Stimulated activated naive CD4-positive, alpha-beta T cell treated with Interleukin-2 at 50 U/mL for 16 hours (primary cell): ENCODE data around the gene MEI1.

ENCODE experiments used
- DNase-seq: peaks from one replicate; lab custom pipeline; 2025; lab: John Stamatoyannopoulos, UW

The MEI1 gene

DNA sequence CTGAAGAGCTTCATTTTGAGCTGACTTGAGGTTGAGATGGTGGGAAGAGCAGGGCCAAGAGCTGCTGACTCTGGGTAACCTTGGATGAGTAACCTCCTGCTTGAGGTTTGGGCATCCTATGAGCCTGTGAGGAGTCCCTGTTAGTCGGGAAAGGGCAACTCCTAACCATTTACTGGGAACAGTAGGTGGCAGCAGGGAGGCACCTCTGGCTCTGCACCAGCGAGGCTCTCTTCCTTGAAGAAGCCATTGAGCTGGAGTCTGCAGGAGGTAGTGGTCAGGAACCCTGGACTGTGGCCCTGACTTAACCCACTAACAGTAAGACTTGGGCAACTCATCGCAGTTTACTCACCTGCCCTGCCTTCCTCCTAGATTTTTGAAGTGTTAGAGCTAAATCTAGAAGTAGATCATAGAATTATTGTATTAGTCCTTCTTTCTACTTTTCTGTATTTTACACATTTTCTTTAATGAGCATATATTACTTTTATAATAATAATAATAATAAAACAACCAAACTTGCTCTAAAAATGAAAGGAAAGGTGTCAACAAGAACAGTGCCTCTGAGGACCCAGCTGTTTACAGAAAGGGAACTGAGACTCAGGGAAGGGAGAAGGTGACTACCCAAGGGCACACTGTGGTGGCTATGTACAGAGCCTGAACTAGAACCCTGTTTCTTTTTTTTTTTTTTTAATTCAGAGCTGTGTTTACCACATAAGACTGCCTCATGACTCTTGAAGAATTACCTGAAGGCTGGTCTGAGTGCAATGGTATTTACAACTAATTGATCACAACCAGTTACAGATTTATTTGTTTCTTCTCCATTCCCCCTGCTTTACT, 47.5 kb downstream of the MEI1 start:
- peak; percentile 28 for DNase-seq

DNA sequence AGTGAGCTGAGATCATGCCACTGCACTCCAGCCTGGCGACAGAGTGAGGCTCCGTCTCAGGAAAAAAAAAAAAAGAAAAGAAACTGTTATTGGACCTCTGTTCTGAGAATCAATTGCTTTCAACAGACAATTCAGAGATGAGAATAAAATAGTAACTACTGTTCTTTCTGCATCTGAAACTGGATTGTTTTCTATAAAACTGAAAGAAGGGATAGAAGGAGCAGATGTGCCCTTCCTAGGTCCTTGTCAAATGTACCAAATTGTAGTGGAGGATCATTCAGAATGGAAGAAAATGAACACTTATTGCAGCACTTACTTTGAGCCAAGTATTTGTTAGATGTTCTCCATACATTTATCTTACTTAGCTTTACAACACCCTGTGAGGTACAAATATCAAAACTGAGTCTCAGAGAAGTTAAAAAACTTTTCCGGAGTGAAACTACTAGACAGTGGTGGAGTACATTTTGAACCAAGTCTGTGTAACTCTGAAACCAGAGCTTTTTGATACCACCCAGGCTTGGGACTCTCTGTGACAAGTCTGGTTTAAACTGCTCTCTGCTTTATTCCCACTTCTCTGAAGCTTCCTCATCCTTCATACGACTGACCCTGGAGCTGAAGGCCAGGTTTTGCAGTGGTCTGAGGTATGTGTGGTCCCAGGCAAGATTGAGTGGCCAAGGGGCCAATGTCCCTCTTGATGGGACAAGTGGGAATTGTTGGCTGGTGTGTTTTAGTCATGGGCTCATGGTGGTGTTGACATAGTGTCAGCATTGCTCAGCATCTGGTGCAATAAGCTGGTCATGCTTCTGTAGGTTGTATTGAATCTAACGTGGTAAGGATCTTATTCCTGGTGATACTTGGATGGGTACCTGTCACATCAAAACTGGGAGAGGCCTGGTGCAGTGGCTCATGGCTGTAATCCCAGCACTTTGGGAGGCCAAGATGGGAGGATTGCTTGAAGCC, 53.0 kb downstream of the MEI1 start:
- no peak for DNase-seq

DNA sequence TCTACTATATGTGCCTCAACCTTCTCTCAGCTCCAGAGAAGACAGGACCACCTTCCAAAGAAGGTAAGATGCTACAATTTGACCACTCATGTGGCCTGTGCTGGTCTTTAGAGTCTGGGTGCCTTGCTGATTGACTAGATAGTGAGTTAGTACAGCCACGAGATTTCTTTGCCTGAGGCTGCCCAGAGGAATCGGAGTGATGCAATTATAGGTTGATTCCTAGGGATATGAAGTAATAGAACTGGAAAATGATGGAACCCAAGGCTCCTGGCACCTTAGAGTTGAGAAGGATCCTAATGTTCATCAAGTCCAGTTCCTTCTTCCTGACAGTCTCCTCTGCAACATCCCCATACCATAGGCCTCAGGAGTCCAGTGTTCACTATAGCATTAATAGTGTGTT, 54.7 kb downstream of the MEI1 start:
- no peak for DNase-seq

DNA sequence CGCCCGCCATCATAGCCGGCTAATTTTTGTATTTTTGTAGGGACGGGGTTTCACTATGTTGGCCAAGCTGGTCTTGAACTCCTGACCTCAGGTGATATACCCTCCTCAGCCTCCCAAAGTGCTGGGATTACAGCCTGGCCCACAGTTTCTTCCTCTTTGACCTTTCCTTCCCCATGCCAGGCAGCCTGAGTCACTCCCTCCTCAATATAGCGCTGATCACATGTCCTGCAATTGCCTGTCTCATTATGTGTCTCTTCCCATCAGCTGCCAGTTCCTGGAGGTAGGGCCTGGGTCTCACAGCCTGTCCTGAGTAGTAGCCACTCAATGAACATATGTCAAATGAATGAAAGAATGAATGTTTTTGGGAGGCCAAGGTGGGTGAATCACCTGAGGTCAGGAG, 58.2 kb downstream of the MEI1 start:
- no peak for DNase-seq

DNA sequence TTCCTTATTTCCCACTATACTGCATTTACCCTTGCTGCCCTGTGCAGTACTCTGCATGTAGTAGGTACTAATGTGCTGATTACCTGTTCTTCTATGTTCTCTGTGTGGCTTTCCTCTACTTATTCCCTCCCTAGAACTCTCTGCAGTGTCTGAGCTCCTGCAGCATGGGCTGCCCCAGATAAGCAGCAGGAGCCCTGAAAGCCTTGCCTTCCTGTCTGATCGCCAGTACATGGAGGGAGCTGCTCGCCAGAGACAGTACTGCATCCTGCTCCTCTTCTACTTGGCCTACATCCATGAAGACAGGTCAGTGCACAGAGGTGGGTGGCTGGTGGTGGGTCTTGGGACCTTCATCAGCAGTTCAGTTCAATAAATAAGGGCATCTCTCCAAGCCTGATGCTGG, 58.9 kb downstream of the MEI1 start:
- no peak for DNase-seq

DNA sequence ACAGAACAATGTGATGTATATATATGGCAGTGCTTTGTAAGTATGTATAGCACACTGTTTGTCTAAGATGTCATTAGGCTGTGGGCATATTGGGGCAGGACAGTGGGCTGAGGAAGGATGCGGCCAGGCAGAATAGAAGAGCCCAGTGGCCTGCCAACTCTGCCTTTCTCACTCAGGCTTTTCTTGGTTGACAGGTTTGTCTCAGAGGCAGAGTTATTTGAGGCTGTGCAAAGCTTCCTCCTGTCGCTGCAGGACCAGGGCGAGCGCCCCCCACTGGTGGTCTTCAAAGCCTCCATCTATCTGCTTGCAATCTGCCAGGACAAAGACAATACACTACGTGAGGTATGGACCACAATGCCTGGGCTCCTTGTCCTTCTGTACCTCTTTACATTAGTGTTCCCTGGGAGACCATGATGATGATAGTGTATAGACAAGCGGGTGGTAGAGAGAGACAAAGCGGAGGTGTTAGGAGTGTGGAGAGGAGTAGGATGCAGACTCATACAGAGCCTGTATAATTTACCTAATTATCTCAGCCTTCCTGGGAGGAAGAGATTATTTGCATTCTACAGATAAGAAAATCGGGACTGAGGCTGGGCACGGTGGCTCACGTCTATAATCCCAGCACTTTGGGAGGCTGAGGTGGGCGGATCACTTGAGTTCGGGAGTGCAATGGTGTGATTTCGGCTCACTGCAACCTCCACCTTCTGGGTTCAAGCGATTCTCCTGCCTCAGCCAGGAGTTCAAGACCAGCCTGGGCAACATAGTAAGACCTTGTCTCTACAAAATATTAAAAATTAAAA, 63.9 kb downstream of the MEI1 start:
- DNase-seq, result peak; percentile 11

DNA sequence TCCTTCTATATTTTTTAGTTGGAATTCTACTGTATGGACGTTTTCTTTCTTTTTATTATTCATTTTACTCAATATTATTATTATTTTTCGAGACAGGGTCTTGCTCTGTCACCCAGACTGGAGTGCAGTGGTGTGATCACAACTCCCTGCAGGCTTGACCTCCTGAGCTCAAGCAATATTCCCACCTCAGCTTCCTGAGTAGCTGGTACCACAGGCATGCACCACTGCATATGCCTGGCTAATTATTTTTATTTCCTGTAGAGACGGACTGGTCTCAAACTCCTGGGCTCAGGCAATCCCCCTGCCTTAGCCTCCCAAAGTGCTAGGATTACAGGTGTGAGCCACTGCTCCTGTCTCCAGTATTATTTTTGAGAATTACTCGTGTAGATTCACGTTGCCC, 67.2 kb downstream of the MEI1 start:
- no peak for DNase-seq

DNA sequence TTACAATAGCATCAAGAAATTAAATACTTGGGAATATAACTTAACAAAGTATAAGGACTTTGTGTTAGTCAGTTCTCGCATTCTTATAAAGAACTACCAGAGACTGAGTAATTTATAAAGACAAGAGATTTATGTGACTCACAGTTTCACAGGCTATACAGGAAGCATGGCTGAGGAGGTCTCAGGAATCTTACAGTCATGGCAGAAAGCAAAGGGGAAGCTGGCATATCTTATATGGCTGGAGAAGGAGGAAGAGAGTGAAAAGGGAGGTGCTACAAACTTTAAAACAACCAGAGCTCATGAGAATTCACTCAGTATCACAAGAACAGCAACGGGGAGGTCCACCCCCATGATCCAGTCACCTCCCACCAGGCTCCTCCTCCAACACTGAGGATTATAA, 69.1 kb downstream of the MEI1 start:
- no peak for DNase-seq

DNA sequence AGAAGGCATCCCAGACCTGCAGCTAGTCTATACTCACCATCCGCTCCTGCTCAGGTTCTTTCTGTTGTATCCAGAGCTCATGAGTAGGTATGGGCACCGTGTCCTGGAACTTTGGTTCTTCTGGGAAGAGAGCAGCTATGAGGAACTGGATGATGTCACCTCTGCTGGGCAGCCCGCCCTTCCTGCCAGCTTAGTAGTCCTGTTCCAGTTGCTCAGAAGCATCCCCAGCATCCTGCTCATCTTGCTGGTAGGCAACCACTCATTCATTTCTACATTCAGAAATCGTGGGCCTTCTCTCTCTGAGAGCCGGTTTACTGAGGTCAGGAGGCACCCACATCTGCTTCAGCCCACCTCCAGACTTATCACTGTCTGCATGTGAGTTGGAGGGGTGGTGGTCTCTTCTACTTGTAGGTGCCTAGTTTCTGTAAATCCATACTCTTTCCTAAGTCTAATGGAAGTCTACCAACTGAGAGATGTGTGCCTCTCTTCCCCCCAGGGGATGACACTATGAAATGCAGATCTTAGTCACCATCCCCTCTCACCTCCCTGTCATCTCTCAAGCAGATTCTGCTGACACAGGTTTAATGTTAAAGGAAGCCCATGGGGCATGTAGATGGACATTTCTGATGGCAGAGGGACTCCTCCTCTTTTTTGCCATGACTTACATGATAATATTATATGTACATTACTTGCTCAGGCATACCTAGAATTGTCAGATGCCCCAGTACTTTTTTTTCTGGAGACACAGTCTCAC, 71.6 kb downstream of the MEI1 start:
- no peak for DNase-seq

DNA sequence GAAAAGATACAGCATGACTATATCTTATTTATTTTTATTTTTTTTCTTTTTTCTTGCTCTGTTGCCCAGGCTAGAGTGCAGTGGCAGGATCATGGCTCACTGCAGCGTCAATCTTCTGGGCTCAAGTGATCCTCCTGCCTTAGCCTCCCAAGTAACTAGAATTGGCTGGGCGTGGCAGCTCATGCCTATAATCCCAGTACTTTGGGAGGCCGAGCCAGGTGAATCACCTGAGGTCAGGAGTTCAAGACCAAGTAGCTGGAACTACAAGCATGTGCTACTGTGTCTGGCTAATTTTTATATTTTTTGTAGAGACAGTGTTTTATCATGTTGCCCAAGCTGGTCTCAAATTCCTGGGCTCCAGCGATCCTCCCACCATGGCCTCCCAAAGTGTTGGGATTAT, 72.9 kb downstream of the MEI1 start:
- no peak for DNase-seq

DNA sequence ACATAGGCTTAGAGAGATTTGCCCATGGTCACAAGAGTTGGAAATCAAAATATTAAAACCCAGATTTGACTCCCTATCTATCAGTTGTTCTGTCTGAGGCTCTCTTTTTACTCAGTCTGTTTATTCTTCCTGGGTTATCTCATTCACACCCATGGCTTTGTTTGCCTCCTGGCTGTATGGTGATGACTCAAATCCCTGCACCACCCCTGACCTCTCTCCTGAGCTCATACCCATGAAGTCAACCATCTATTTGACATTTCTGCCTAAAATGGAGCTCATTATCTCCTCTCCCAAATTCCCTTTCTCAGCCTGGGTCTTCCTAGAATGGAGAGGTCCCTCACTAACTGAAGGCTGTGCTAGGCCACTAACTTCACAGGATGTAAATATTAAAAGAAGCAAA, 73.3 kb downstream of the MEI1 start:
- no peak for DNase-seq

DNA sequence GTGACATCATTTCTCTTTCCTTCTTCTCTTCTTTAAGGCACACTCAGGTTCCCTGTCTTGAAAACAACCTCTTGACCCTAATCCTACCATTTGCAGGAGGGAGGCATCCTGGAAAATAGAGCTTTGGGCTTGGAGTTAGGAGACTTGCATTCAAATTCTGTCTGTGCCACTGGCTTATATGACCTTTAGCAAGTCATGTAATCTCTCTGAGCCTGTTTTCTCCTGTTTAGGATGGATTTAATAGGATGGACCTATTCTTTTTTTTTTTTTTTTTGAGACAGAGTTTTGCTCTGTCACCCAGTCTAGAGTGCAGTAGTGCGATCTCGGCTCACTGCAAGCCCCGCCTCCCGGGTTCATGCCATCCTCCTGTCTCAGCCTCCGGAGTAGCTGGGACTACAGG, 76.0 kb downstream of the MEI1 start:
- DNase-seq, result no peak

DNA sequence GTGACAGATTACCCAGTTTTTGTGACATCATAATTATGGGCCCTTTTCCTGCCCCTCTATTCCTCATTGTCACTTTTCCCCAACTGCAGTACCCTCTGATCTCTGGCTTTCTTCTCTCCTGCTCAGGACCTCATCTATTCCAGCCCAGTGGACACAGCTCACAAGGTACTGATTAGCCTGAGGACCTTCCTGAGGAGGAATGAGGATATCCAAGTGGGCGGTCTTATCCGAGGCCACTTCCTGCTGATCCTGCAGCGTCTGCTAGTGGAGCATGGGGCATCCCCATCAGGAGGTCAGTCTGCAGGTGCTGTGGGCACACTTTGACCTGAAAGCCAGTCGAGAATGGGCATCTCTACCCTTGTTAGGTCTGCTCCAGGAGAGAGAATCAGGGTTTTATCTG, 76.7 kb downstream of the MEI1 start:
- no peak for DNase-seq

DNA sequence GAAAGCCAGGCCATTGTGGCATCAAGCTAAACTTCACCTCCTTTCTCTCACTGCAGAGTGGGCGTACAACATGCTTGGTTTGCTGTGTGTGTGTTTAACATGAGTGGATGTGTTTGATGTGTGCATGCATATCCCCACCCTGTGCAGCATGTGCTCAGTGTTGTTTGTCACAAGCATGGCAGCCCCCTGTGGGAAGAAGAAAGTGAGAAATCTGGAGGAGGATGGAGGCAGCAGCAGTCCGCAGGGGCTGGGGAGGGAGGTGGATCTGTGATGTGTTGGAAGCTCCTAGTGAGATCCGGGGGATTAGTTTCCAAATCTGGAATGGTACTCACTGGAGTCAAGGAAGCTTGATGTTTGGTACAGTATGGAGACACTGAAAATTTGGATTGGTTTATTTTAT, 77.1 kb downstream of the MEI1 start:
- no peak for DNase-seq

DNA sequence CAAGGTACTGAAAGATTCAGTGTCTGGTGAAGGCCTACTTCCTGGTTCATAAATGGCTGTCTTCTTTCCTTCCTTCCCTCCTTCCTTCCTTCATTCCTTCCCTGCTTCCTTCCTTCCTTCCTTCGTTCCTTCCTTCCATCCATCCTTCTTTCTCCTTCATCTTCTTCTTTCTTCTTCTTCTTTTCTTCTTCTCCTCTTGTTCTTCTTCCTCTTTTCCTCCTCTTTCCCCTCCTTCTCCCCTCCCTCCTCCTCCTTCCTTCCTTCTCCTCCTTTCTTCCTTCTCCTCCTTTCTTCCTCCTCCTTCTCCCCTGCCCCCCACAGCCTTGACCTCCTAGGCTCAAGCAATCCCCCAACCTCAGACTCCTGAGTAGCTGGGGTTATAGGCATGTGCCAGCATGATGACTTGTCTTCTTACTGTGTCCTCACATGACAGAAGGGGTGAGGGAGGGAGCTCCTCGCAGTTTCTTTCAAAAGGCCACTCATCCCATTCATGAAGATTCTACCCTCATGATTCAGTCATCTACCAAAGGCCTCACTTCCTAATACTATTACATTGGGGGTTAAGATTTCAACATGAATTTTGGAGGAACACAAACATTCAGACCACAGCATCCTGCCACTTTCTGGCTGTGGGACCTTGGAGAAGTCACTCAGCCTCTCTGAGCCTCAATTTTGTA, 78.6 kb downstream of the MEI1 start:
- no peak for DNase-seq

DNA sequence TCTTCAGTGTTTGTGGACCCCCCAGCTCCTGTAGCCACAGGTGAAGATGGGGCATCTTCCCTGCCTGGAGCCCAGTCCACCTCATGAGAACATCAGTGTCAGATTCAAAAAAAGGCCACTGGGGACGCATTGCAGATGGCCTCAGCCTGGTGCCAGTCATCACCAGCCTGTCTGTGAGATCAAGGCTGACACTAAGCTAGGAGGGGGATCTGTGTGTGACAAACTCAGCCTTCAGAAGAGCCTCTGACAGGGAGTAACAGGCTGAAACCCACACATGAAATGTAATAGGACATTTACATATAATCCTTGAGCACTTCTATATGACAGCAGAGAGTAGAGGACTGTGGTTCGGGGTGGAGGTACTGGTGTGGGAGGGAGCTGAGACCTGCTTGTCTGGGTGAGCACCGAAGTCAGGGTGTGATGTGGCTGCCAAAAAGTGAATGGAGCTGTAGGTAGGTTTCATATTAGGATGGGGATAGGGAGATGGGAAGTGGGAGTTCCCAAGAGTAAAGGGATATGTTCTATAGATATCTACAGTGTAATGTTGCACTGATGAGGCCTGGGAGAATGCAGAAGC, 80.7 kb downstream of the MEI1 start:
- DNase-seq, result no peak

DNA sequence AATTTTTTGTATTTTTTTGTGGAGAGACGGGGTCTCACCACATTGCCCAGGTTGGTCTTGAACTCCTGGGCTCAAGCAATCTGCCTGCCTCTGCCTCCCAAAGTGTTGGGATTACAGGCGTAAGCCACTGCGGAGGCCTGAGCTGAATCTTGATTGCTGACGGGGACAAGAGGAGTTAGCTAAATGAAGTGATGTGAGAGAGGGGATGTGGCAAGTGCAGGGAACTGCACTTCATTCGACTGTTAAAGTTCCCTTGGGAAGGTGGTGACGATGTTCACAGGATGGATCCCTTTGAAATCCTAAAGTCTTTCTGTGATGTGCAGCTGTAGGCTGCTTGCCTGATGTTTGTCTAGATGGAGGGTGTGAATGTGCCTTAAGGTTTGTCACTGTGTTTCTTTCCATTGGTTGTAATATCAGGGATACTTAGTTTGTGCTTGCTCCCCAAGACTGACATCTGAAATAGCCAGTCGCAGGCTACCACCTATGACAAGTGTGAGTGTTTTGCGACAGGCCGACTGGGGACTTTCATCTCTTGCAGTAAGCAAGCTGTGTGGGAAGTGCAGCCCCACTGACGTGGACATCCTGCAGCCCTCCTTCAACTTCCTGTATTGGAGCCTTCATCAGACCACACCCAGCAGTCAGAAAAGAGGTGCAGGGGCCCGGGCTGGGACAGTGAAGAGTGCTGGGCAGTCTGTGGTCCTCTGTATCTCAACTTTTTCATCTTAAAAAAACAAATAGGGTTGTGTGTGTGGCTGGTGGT, 81.6 kb downstream of the MEI1 start:
- DNase-seq, result peak; percentile 88

DNA sequence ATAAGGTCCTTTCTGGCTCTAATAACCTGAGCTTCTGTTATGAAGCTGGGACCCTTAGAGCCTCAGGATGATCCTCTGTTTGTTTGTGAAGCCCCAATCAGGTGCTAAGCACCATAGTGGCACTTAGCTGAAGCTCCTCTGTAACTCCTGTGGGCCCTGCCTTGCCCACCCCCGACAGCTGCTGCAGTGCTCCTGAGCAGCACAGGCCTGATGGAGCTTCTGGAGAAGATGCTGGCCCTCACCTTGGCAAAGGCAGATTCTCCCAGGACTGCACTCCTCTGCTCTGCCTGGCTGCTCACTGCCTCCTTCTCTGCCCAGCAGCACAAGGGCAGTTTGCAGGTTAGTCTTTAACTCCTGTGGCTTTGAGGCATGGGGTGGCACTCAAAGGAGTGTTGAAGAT, 82.2 kb downstream of the MEI1 start:
- no peak for DNase-seq

DNA sequence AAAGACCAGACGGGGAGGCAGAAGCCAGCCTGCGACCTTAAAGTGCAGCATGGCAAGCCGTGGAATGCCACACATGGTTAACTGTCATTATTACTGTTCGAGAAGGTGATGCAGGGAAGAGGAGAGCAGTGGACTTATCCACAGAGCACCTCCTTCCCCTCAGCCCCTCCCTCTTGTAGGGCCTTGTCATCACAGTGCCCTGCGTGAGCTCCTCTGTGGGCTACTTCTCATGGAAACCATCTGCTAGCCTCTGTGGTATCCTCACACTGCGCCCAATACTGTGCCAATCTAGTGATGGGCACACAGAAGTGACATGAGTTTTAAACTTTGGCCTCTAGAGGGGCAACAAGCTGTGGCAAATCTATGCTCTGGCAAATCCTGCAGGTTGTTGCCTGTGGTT, 83.0 kb downstream of the MEI1 start:
- DNase-seq, result peak; percentile 20

DNA sequence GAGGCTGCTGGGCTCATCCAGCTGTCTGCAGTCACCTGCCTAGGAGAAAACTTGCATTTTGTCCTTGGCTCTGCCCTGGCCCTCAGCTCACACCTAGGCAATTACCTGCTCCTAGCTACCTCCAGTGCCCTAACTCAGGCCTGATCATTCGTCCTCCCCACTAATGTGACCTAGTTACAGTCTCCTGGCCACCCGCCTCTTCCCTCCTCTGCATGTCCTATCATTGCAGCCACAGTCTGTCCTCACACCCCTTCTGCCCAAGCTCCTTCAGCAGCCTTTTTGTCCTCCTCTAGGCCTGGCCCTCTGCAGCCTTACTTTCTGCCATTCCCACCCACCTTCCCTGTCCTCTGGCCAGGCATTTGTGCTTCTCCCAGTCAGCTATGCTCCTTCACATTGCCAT, 83.4 kb downstream of the MEI1 start:
- no peak for DNase-seq
